Activated T-cell treated with anti-CD3 and anti-CD28 coated beads, Interleukin-2, amount 50 U/mL, for 4 hours (primary cell): ENCODE data around the gene ANKRD34A. TPM values are rescaled to one million over a fixed set of nuclear protein-coding genes. Genes with fewer than 3 reads are reported as not detected.
A peak's percentile ranks its signal among the peaks of the same experiment; 100 is the strongest.

ENCODE experiments used
- ATAC-seq, 2 donors: fragments of 200-7000 bp; cut with Tn5 transposase; one replicate each; pipeline ENCODE4 v1.10.0; 2021
- DNase-seq: peaks from one replicate; pipeline ENCODE4 v3.0.0-alpha.2; 2020
- H3K27me3 Mint-ChIP-seq: one replicate; pipeline ENCODE4 v1.8.0; 2021; ENCODE audit warnings: low read depth, mixed read lengths
- H3K36me3 Mint-ChIP-seq: one replicate; pipeline ENCODE4 v1.8.0; 2022; ENCODE audit warnings: mixed read lengths; ENCODE audit not compliant: insufficient read depth
- H3K4me1 Mint-ChIP-seq: one replicate; pipeline ENCODE4 v1.8.0; 2021; ENCODE audit warnings: low read depth, mixed read lengths
- H3K4me3 Mint-ChIP-seq: one replicate; pipeline ENCODE4 v1.8.0; 2021; ENCODE audit warnings: mild to moderate bottlenecking, moderate library complexity, mixed read lengths
- H3K9me3 Mint-ChIP-seq: one replicate; pipeline ENCODE4 v1.8.0; 2021; ENCODE audit warnings: mixed read lengths
- total RNA-seq, 3 donors: library from RNA; stranded (reverse); gene quantifications; one replicate each; pipeline ENCODE4 v1.2.1, GENCODE V29; 2021

The ANKRD34A gene
- total RNA-seq, 3 donors from 2014 or later, result 6.2 to 8.7 (median 7.6) TPM

DNA sequence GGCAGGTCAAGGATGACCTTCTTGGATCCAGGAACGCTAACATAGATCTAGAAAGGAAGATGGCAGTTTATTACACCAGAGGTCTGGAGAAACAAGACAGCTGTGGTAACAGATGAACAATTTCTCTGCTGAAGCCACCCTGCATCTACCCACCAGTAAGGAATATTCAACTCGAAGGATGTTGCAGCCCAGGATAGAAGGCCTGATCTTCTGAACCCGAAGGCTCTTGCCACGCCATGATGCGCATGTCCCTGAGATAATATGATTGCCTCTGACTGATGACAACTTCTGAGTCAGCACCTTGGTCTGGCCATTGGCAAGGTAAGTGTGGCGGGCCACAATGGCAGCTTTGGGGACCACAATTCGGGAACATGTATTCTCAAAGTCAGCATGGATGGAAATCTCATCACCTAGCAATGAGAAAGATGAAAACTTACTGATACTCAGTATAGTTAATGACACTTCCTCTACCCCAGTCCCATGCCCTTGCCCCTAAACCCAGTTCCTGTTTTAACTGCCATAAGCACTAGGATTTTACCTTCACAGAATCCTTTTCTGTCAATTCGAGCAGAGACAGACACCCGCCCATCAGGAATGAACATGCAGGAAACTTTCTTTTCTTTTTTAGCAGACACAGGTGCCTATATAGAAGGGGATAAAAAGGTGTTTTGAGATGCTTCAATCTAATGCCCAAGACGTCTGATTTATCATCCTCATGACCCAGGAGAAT lies 30.2 kb upstream of the ANKRD34A start:
- Mint-ChIP-seq H3K27me3 (no peaks in the 10 kb centered on the region), H3K9me3 (no peaks in the 10 kb centered on the region), H3K4me1 (peaks cover 68% of the 10 kb centered on the region), H3K4me3 (peak overlapping the region; percentile 85), H3K36me3 (peaks cover 31% of the 10 kb centered on the region)
- ATAC-seq (peak in 1 of 2 donors; percentile 19), DNase-seq (no peak)

DNA sequence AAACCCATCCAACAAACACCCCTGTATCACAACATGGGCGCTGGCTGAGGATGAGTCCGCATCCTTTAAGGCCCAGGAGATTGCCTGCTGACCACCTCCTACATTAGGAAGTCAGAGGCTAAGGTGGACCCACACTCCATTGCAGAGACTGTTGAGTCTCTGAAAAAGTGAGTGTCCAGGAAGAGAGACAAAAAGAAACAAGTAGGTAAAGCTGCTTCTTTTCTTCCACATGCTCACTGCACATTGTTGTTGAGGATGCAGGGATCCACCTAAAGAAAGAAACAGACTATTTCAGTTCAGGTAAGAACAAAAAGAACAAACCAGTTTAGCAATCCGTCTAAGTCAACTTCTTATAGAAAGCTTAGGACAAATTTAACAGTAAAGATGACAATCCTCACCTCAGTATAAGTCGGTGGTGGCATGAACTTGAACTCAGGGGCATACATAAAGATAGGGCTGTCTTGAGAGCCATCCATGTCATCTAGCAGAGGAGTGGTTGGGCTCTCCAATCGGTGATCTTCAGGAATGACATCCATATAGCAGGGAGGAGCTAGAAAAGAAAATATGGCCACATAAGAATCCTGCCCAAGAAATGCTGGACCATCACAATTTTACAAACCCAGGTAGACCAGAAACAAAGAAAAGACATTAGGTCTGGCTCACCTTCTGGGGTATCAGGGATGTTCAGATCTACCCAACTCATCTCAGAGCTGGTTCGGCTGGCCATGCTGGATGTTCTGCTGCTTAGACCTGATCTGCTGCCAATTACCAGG lies 29.4 kb upstream of the ANKRD34A start:
- DNase-seq, result no peak
- peaks cover 31% of the 10 kb centered on the region for H3K36me3 Mint-ChIP-seq
- H3K27me3 Mint-ChIP-seq, result no peaks in the 10 kb centered on the region
- H3K9me3 Mint-ChIP-seq, result no peaks in the 10 kb centered on the region
- no peak for ATAC-seq
- peak overlapping the region; percentile 85 for H3K4me3 Mint-ChIP-seq
- peaks cover 63% of the 10 kb centered on the region for H3K4me1 Mint-ChIP-seq

DNA sequence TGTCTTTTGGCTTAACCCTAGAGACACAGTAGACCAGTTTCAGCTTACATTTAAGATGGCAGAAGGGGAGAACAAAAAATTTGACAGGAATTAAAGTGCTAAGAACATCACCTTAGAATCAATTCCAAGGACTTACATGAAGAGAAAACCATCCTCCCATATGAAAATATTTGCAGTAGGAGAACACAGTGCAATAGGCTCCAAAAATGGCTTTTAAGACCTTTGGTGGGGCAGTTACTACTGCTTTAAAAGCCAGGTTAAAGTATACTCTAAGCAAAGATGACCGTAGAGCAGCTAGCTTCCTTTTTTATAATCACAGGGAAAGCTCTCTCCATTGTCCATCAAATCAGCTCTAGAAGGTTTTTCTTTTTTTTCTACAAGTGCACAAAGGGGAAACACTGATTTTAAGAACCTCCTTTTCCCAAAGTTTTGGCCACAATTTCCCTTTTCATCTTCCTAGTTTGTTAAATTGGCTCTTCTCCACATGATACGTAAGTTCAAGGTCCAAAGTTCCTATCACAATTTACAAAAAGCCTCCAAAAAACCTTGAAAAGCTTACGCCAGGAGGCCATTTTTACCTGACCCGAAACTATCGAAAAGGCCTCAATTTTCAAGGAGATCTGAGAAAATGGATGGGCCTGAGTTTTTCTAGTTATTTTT lies 28.7 kb upstream of the ANKRD34A start:
- peak overlapping the region; percentile 85 for H3K4me3 Mint-ChIP-seq
- H3K4me1 Mint-ChIP-seq, result peaks cover 61% of the 10 kb centered on the region
- H3K27me3 Mint-ChIP-seq, result no peaks in the 10 kb centered on the region
- H3K36me3 Mint-ChIP-seq, result peaks cover 31% of the 10 kb centered on the region
- no peaks in the 10 kb centered on the region for H3K9me3 Mint-ChIP-seq
- DNase-seq (no peak), ATAC-seq (no peak)

DNA sequence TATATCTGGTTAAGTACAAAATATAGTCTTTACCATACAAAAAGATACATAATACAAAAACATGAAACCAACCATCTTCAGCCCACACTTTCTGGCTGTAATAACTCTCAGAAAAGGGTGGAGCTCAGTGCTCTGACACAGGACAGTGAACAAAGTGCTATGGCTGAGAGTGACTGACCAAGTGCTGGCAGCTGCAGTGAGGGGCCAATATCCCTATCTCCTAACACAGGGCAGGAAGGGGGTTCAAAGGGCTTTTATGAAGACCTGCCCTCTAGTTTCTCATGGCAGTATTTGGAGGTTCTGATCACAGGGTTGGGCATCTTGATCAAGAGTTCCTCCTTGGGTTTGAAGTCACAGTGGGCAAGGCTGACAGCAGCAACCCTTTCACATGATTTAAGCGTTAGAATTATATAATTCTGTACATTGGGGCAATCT lies 28.1 kb upstream of the ANKRD34A start:
- Mint-ChIP-seq H3K9me3 (no peaks in the 10 kb centered on the region), H3K4me1 (peaks cover 60% of the 10 kb centered on the region), H3K36me3 (peaks cover 31% of the 10 kb centered on the region), H3K27me3 (no peaks in the 10 kb centered on the region), H3K4me3 (peak overlapping the region; percentile 85)
- ATAC-seq (no peak), DNase-seq (no peak)

DNA sequence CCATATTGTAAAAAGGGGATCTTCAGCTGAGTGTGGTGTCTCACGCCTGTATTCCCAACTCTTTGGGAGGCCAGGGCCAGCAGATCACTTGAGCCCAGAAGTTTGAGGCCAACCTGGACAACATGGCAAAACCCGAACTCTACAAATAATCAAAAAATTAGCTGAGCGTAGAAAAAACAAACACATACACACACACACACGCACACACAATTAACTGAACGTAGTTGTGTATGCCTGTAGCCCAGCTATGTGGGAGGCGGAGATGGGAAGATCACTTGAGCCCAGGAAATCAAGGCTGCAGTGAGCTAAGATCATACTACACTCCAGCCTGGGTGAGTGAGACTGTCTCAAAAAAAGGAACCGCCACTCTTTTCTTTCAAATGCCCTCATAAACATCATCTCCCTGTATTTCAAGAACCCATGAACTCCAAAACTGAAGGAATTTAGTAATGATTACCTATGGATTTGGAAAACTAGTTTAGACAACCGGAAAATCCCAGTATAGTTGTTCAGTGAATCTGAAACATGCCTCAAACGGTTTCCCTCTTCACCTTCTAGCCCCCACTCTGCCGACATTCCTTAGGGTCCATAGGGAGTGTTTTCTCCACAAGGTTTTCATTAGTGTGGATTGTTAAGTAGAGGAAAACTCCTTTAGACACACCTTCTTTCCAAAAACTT lies 27.5 kb upstream of the ANKRD34A start:
- DNase-seq (no peak), ATAC-seq (no peak)
- Mint-ChIP-seq H3K27me3 (no peaks in the 10 kb centered on the region), H3K36me3 (peaks cover 31% of the 10 kb centered on the region), H3K9me3 (no peaks in the 10 kb centered on the region), H3K4me3 (peak overlapping the region; percentile 1), H3K4me1 (peaks cover 56% of the 10 kb centered on the region)

DNA sequence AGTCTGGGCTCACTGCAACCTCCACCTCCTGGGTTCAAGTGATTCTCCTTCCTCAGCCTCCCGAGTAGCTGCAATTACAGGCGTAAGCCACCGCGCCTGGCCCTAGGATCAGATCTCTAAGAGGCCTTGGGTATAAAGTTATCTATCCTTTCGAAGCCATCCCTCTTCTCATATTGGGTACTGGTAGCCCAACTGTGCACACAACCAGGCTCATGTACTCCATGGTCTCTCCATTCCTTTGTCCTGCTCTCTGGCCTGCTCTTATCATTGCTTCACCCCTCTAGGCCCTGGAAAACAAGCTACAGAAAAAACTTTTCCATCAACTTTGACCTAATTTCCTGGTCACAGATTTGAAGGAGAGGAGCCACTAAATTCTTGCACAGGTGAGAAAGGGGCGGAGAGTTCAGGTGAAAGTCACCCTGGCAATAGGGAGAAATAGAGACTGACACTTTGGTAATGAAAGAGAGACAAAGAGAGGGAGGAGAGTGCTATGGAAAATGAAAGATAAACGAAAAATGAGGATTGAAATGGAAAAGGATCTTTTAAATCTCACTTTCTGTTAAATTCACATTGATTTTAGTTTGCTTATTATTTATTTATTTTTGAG lies 26.0 kb upstream of the ANKRD34A start:
- no peak overlapping the region for H3K4me3 Mint-ChIP-seq
- peaks cover 64% of the 10 kb centered on the region for H3K4me1 Mint-ChIP-seq

DNA sequence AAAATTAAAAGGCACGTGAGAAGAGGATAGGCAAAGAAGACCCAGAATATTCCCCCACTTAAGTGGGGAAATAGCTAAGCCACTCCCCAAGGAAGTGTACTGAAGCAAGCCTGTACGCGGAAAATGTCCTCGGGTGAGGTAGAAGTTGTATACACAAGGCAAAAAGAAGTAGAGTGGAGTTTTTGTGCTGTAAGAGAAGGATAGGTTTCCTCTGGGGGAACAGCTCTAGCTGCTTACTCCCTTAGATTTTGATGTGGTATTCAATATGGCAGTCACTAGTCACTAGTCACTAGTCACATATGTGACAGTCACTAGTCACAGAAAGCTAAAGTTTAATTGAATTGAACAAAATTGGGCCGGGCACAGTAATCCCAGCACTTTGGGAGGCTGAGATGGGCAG lies 24.4 kb upstream of the ANKRD34A start:
- Mint-ChIP-seq H3K4me1 (peaks cover 64% of the 10 kb centered on the region), H3K27me3 (no peaks in the 10 kb centered on the region), H3K9me3 (no peaks in the 10 kb centered on the region), H3K36me3 (peaks cover 14% of the 10 kb centered on the region), H3K4me3 (no peak overlapping the region)
- ATAC-seq (peak; percentile 35 to 51), DNase-seq (no peak)

More for the DNA sequence above, 26.0 kb upstream of the ANKRD34A start:
- H3K27me3 Mint-ChIP-seq, result no peaks in the 10 kb centered on the region
- ATAC-seq (no peak), DNase-seq (no peak)
- no peaks in the 10 kb centered on the region for H3K9me3 Mint-ChIP-seq
- peaks cover 29% of the 10 kb centered on the region for H3K36me3 Mint-ChIP-seq

DNA sequence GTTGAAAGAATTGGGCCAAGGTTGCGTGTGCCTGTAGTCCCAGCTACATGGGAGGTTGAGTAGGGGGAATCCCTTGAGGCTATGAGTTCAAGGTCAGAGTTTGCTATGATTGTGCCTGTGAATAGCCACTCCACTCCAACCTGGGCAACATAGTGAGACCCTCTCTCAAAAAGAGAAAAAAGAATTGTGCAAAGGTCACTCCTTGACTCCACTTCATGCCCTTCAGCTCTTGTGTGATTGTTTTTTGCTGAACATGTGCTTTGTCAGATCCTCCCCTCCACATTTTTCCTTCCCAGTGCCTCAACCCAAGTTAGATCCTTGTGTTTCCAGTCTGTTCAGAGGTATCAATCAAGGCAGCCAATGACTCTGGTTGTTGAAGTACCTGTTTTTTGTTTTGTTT lies 23.6 kb upstream of the ANKRD34A start:
- DNase-seq, result no peak
- Mint-ChIP-seq H3K36me3 (peaks cover 5% of the 10 kb centered on the region), H3K9me3 (no peaks in the 10 kb centered on the region), H3K4me1 (peaks cover 55% of the 10 kb centered on the region), H3K27me3 (no peaks in the 10 kb centered on the region), H3K4me3 (no peak overlapping the region)
- no peak for ATAC-seq

DNA sequence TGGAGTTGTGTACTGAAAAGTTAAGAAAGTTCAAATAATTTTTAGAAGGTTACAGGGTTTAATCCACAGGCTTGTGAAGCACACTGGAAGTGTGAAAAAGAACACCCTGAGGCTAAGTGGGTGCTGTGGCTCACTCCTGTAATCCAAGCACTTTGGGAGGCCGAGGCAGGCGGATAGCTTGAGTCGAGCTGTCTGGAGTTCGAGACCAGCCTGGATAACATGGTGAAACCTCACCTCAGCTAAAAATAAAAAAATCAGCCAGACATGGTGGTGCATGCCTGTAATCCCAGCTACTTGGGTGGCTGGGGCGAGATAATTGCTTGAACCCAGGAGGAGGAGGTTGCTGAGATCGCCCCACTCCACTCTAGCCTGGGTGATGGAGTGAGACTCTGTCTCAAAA lies 22.2 kb upstream of the ANKRD34A start:
- no peak for DNase-seq
- H3K36me3 Mint-ChIP-seq, result no peaks in the 10 kb centered on the region

DNA sequence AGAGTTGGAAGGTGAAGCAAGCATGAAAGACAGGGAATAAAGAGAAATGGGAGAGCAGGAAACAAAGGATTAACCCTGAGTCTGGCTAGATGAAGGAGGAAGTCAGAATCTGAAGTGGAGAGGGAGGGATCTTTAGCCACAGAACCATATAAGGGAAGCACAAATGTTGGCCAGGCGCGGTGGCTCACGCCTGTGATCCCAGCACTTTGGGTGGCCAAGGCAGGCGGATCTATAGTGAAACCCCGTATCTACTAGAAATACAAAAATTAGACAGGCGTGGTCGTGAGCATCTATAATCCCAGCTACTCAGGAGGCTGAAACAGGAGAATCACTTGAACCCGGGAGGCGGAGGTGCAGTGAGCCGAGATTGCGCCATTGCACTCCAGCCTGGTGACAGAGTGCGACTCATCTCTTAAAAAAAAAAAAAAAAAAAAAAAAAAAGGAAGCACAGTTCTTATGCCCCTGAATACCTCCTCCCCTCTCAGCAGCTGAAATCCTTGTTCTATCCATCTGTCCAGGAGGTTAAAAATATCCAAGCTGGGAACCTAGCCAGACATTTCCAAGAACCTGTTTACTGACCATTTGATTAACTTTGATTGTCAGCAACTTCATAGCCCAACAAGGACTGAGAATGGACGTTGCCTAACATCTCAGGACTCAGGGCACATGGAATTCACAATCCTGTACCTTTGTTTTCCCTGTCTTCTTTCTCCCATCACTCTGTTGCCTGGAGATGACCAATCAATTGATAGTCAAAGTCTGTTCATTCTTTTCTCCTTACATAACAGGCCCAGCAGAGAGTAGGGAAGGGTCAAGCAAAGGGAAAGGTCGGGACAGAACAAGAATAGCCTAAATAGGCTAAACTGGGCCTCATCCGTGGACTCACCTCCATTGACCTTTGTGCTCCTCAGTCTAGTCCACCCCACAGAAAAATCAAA lies 21.4 kb upstream of the ANKRD34A start:
- H3K4me3 Mint-ChIP-seq, result no peak overlapping the region
- H3K27me3 Mint-ChIP-seq, result no peaks in the 10 kb centered on the region
- no peak for ATAC-seq
- H3K4me1 Mint-ChIP-seq, result peaks cover 37% of the 10 kb centered on the region
- no peaks in the 10 kb centered on the region for H3K36me3 Mint-ChIP-seq
- DNase-seq, result no peak
- no peaks in the 10 kb centered on the region for H3K9me3 Mint-ChIP-seq

More for the DNA sequence above, 22.2 kb upstream of the ANKRD34A start:
- H3K4me3 Mint-ChIP-seq, result no peak overlapping the region
- H3K27me3 Mint-ChIP-seq, result no peaks in the 10 kb centered on the region
- ATAC-seq, result no peak
- H3K9me3 Mint-ChIP-seq, result no peaks in the 10 kb centered on the region
- peaks cover 42% of the 10 kb centered on the region for H3K4me1 Mint-ChIP-seq

DNA sequence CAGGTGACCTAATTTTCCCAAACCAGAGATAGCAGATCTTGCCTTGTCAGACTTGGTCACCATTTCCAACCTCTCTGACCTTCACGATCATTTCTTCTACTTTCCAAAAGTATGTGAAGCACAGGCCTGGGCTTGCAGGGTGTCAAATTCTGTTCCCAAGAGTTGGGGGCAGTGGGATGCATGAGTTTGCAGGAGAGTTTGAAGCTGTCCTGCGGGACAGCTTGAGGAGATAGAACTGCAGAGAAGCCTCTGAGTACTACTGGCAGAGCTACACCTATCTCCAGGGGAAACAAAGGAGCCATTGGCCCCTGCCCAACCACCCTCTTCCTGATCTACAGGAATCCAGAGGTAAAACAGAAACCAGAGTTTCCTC lies 20.7 kb upstream of the ANKRD34A start:
- H3K9me3 Mint-ChIP-seq, result no peaks in the 10 kb centered on the region
- ATAC-seq (no peak), DNase-seq (no peak)
- H3K4me1 Mint-ChIP-seq, result peaks cover 32% of the 10 kb centered on the region
- H3K36me3 Mint-ChIP-seq, result no peaks in the 10 kb centered on the region
- no peaks in the 10 kb centered on the region for H3K27me3 Mint-ChIP-seq
- no peak overlapping the region for H3K4me3 Mint-ChIP-seq

DNA sequence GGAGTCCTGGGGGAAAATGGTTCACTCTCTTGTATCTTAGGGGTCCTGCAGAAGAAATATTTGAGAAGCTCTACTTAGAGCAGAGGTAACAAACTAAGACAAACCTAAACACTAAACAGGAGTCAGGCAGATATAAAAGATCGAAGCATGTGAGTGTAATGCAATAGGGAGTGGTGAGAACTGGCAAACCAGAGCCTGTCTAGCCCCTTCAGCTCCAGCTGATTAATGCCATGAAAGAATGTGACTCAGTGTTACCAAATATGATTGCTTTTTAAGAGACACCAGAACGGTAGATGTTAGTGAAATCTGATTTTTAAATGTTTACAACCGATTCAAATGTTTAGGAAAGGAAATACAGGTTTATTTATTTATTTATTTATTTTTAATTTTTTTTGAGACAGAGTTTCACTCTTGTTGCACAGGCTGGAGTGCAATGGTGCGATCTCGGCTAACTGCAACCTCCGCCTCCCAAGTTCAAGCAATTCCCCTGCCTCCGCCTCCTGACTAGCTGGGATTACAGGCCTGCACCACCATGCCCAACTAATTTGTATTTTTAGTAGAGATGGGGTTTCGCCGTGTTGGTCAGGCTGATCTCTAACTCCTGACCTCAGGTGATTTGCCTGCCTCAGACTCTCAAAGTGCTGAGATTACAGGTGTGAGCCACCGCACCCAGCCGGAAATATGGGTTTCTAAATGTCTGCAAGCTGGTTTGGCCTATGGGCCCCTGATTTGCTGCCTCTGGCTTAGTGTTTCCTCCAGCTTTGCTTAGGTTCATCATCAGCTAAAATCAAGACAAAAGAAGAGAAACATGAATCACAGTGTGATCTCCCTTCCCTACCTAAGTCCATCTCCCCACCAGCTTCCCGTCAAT lies 19.8 kb upstream of the ANKRD34A start:
- H3K4me3 Mint-ChIP-seq, result peak overlapping the region; percentile 3
- H3K36me3 Mint-ChIP-seq, result no peaks in the 10 kb centered on the region
- no peaks in the 10 kb centered on the region for H3K27me3 Mint-ChIP-seq
- DNase-seq (no peak), ATAC-seq (no peak)
- no peaks in the 10 kb centered on the region for H3K9me3 Mint-ChIP-seq
- H3K4me1 Mint-ChIP-seq, result peaks cover 32% of the 10 kb centered on the region
